ENCODE measurements around the gene SASS6. TPM values are rescaled to one million over a fixed set of nuclear protein-coding genes. Genes with fewer than 3 reads are reported as not detected.
"Not testable (repeated sequence)": the region's sequence is repeated elsewhere in the genome, so short reads cannot be mapped to it uniquely, and the experiment has no call there.

Gene SASS6
- total RNA-seq, 4 donors from 2014 or later = 0.84 to 2.7 (median 1.8) TPM

DNA sequence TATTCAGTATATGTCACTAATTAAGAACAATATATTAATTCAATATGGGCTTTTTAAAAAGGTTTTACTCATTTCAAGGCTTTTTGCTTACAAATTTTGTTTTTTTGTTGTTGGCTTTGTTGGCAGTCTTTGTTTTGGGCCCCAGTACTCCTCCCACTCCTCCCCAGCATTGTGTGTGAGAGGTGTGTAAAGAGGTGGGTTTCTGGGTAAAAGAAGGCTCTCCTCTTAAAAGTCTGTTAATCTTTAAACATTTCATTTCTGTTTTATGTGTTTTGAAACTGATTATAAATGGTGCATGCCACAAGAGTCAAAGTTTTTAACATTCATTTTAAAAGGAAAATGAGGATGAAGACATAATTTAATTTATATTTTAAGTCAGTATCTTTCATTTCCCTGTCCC is 79.6 kb downstream of the SASS6 start:
- no peak overlapping the region for H3K4me3 ChIP-seq (ENCODE audit: low read depth, poor library complexity, severe bottlenecking)
- intact Hi-C loops (cut with DNase I; ENCODE audit: low total_unique reads) = no loop called here
- DNase-seq (ENCODE audit: low spot score in 2 of 2) = no peak
- TF ChIP-seq POLR2A (IDR thresholded peaks at IDR 0.05) = no peak
- TF ChIP-seq, protein P1, sequence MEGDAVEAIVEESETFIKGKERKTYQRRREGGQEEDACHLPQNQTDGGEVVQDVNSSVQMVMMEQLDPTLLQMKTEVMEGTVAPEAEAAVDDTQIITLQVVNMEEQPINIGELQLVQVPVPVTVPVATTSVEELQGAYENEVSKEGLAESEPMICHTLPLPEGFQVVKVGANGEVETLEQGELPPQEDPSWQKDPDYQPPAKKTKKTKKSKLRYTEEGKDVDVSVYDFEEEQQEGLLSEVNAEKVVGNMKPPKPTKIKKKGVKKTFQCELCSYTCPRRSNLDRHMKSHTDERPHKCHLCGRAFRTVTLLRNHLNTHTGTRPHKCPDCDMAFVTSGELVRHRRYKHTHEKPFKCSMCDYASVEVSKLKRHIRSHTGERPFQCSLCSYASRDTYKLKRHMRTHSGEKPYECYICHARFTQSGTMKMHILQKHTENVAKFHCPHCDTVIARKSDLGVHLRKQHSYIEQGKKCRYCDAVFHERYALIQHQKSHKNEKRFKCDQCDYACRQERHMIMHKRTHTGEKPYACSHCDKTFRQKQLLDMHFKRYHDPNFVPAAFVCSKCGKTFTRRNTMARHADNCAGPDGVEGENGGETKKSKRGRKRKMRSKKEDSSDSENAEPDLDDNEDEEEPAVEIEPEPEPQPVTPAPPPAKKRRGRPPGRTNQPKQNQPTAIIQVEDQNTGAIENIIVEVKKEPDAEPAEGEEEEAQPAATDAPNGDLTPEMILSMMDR (IDR thresholded peaks at IDR 0.05) = no peak

DNA sequence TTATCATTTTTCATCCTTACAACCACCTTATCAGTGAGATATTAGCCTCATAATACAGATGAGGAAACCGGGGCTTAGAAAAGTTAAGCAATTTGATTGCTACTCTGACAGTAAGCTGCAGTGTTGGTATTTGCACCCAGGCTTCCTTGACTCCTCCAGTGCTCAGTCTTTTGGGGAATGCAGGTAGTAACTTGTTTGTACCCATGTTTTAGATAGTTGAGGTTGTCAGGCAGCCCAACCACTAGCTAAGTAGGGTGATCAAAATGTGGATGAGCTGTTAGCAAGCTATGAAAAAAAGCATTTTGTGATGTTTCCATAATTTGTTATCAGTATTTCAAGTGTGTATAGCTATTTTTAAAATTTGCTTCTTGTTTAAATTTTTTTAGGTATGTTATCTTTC is 80.8 kb downstream of the SASS6 start:
- no peak overlapping the region for H3K4me3 ChIP-seq (ENCODE audit: low read depth, poor library complexity, severe bottlenecking)
- WGBS, 2 donors = 75 to 77% methylated on average over 1 of the region's 1 CpG
- intact Hi-C loops (cut with DNase I; ENCODE audit: low total_unique reads) = no loop called here
- TF ChIP-seq, protein P1 (IDR thresholded peaks at IDR 0.05) = no peak
- no peak for TF ChIP-seq POLR2A (IDR thresholded peaks at IDR 0.05)
- DNase-seq (ENCODE audit: low spot score in 2 of 2) = no peak

DNA sequence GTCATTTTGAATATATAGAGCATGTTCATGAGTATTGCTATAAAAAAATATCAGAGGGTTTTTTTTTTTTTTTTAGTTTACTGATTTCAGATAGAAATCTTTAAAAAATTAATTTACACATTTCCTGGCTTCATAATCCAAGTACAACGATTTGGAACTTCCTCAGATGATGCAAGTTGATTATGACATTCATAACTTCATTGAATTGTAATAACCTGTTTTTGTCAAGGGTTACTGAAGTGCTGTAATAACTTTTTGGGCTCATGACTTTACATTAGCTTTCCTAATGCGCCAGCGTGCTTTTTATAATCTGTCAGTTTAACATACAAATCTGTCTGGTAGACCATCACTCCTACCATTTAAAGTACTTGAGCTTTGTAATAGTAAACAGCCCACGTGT is 81.3 kb downstream of the SASS6 start:
- no peak overlapping the region for H3K4me3 ChIP-seq (ENCODE audit: low read depth, poor library complexity, severe bottlenecking)
- TF ChIP-seq, protein P1 (IDR thresholded peaks at IDR 0.05) = no peak
- TF ChIP-seq POLR2A (IDR thresholded peaks at IDR 0.05) = no peak
- 73 to 76% methylated on average over 4 of the region's 4 CpGs for whole genome bisulfite sequencing, 2 donors
- intact Hi-C loops (cut with DNase I; ENCODE audit: low total_unique reads) = no loop called here
- DNase-seq (ENCODE audit: low spot score in 2 of 2) = no peak

DNA sequence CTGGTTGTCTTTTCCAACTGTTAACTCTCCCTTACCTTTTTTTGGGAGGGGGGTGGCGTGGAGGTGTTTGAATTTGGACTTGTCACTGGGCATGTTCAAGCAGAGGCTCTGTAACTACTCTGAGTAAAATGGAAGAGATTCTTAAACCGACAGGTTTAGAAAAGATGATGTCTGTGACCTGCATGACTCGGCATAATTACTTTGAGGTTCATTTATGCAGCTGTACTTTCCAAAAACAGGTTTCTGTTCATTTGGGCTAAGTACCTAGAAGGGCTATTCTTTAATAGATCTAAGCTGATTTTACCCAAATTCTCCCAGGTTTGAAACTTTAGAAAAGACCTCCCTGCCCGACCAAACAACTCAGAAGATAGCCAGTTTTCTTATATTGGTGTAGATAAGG is 82.6 kb downstream of the SASS6 start:
- no peak for TF ChIP-seq POLR2A (IDR thresholded peaks at IDR 0.05)
- TF ChIP-seq, protein P1 (IDR thresholded peaks at IDR 0.05) = no peak
- intact Hi-C loops (cut with DNase I; ENCODE audit: low total_unique reads) = no loop called here
- DNase-seq (ENCODE audit: low spot score in 2 of 2) = no peak
- H3K4me3 ChIP-seq (ENCODE audit: low read depth, poor library complexity, severe bottlenecking) = no peak overlapping the region
- 54 to 64% methylated on average over 4 of the region's 4 CpGs for WGBS, 2 donors

DNA sequence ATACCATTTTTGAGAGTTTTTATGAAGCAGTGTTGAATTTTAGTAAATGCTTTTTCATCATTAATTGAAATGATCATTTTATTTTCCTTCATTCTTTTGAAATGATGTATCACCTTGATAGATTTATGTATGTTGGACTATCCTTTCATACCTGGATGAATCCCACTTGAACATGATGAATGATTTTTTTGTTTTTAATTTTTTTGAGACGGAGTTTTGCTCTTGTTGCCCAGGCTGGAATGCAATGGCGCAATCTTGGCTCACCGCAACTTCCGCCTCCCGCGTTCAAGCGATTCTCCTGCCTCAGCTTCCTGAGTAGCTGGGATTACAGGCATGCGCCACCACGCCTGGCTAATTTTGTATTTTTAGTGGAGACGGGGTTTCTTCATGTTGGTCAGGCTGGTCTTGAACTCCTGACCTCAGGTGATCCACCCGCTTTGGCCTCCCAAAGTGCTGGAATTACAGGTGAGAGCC is 85.5 kb downstream of the SASS6 start:
- DNase-seq (ENCODE audit: low spot score in 2 of 2); intact Hi-C loops (cut with DNase I; ENCODE audit: low total_unique reads); H3K4me3 ChIP-seq (ENCODE audit: low read depth, poor library complexity, severe bottlenecking): not testable (repeated sequence)
- 95 to 97% methylated on average over 11 of the region's 11 CpGs for WGBS, 2 donors

DNA sequence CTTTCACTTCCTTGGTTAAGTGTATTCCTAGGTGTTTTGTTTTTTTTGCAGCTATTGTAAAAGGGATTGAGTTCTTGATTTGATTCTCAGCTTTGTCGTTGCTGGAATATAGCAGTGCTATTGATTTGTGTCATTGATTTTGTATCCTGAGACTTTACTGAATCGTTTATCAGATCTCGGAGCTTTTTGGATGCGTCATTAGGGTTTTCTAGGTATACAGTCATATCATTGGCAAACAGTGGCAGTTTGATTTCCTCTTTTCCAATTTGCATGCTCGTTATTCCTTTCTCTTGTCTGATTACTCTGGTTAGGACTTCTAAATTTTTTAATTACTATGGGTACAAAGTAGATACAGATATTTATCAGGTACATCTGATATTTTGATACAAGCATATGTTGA is 87.5 kb downstream of the SASS6 start:
- no peak overlapping the region for H3K4me3 ChIP-seq (ENCODE audit: low read depth, poor library complexity, severe bottlenecking)
- no peak for DNase-seq (ENCODE audit: low spot score in 2 of 2)
- intact Hi-C loops (cut with DNase I; ENCODE audit: low total_unique reads) = no loop called here
- TF ChIP-seq, protein P1 (IDR thresholded peaks at IDR 0.05) = no peak
- no peak for TF ChIP-seq POLR2A (IDR thresholded peaks at IDR 0.05)
- WGBS, 2 donors = 93 to 97% methylated on average over 5 of the region's 5 CpGs

All from lower leg skin (tissue), 4 donors.